ENCODE data around the gene SPSB1.

GRCh38 chr1:9271861-9272595, 20.7 kb upstream of the SPSB1 start:
- TF ChIP-seq YY1 (IDR thresholded peaks at IDR 0.05; ENCODE audit: insufficient read depth, insufficient read length) = no peak
- no peak for TF ChIP-seq ZNF274 (IDR thresholded peaks at IDR 0.05; ENCODE audit: low read depth, low read length)
- TF ChIP-seq SUZ12 (IDR thresholded peaks at IDR 0.05; ENCODE audit: extremely low read depth, insufficient read depth, insufficient read length) = no peak

Measured in NT2/D1 (cell line).